ENCODE data around the gene FHAD1. TPM values are rescaled to one million over a fixed set of nuclear protein-coding genes. Genes with fewer than 3 reads are reported as not detected.
"Not testable (repeated sequence)": the region's sequence is repeated elsewhere in the genome, so short reads cannot be mapped to it uniquely, and the experiment has no call there.

Gene FHAD1
- total RNA-seq, 2 donors from 2014 or later: not detected

- H3K4me3 Mint-ChIP-seq: no peak overlapping the region
- no peaks in the 10 kb centered on the region for H3K9me3 ChIP-seq (ENCODE audit: control insufficient read depth, low read length, poor library complexity, severe bottlenecking)
- peaks cover 15% of the 10 kb centered on the region for H3K27me3 Mint-ChIP-seq
- no peak overlapping the region for H3K27ac Mint-ChIP-seq
- peak; percentile 48 for ATAC-seq
- H3K36me3 Mint-ChIP-seq (ENCODE audit: low read depth): peaks cover 3% of the 10 kb centered on the region
- peaks cover 8% of the 10 kb centered on the region for H3K4me1 Mint-ChIP-seq
- no peak for DNase-seq
Observed at GRCh38 chr1:15364740-15365139, 117.7 kb downstream of the FHAD1 start.

- ATAC-seq (no peak), DNase-seq (no peak)
- Mint-ChIP-seq H3K27ac (no peak overlapping the region), H3K36me3 (ENCODE audit: low read depth) (peaks cover 3% of the 10 kb centered on the region), H3K4me1 (peaks cover 8% of the 10 kb centered on the region), H3K4me3 (no peak overlapping the region), H3K27me3 (peaks cover 32% of the 10 kb centered on the region)
- no peaks in the 10 kb centered on the region for H3K9me3 ChIP-seq (ENCODE audit: control insufficient read depth, low read length, poor library complexity, severe bottlenecking)
Observed at GRCh38 chr1:15368888-15369287, 121.9 kb downstream of the FHAD1 start.

- ATAC-seq: no peak
- peaks cover 3% of the 10 kb centered on the region for H3K36me3 Mint-ChIP-seq (ENCODE audit: low read depth)
- no peak overlapping the region for H3K4me3 Mint-ChIP-seq
- peaks cover 28% of the 10 kb centered on the region for H3K27me3 Mint-ChIP-seq
- H3K4me1 Mint-ChIP-seq: peaks cover 3% of the 10 kb centered on the region
- H3K27ac Mint-ChIP-seq: no peak overlapping the region
- no peaks in the 10 kb centered on the region for H3K9me3 ChIP-seq (ENCODE audit: control insufficient read depth, low read length, poor library complexity, severe bottlenecking)
- no peak for DNase-seq
Observed at GRCh38 chr1:15370268-15370667, 123.2 kb downstream of the FHAD1 start.

GRCh38 chr1:15370781-15371520 lies 123.9 kb downstream of the FHAD1 start:
- Mint-ChIP-seq H3K4me3 (no peak overlapping the region), H3K27me3 (peaks cover 28% of the 10 kb centered on the region), H3K36me3 (ENCODE audit: low read depth) (peaks cover 3% of the 10 kb centered on the region), H3K4me1 (peaks cover 3% of the 10 kb centered on the region), H3K27ac (no peak overlapping the region)
- no peak for ATAC-seq
- no peaks in the 10 kb centered on the region for H3K9me3 ChIP-seq (ENCODE audit: control insufficient read depth, low read length, poor library complexity, severe bottlenecking)
- no peak for DNase-seq

GRCh38 chr1:15371610-15372545 lies 124.9 kb downstream of the FHAD1 start:
- Mint-ChIP-seq H3K4me3 (no peak overlapping the region), H3K4me1 (no peaks in the 10 kb centered on the region), H3K36me3 (ENCODE audit: low read depth) (no peaks in the 10 kb centered on the region), H3K27me3 (peaks cover 23% of the 10 kb centered on the region), H3K27ac (no peak overlapping the region)
- H3K9me3 ChIP-seq (ENCODE audit: control insufficient read depth, low read length, poor library complexity, severe bottlenecking): no peaks in the 10 kb centered on the region
- ATAC-seq (no peak), DNase-seq (no peak)

GRCh38 chr1:15378729-15379128 lies 131.7 kb downstream of the FHAD1 start:
- Mint-ChIP-seq H3K4me1 (peaks cover 2% of the 10 kb centered on the region), H3K4me3 (no peak overlapping the region), H3K27ac (no peak overlapping the region), H3K27me3 (peaks cover 41% of the 10 kb centered on the region), H3K36me3 (ENCODE audit: low read depth) (no peaks in the 10 kb centered on the region)
- DNase-seq: no peak
- ATAC-seq: no peak
- no peaks in the 10 kb centered on the region for H3K9me3 ChIP-seq (ENCODE audit: control insufficient read depth, low read length, poor library complexity, severe bottlenecking)

GRCh38 chr1:15379151-15379550 lies 132.1 kb downstream of the FHAD1 start:
- peaks cover 44% of the 10 kb centered on the region for H3K27me3 Mint-ChIP-seq
- H3K4me1 Mint-ChIP-seq, DNase-seq: not testable (repeated sequence)

GRCh38 chr1:15380601-15381508 lies 133.8 kb downstream of the FHAD1 start:
- no peak overlapping the region for H3K4me3 Mint-ChIP-seq
- no peaks in the 10 kb centered on the region for H3K9me3 ChIP-seq (ENCODE audit: control insufficient read depth, low read length, poor library complexity, severe bottlenecking)
- H3K36me3 Mint-ChIP-seq (ENCODE audit: low read depth): no peaks in the 10 kb centered on the region
- peaks cover 56% of the 10 kb centered on the region for H3K27me3 Mint-ChIP-seq
- ATAC-seq (no peak), DNase-seq (no peak)
- H3K27ac Mint-ChIP-seq: no peak overlapping the region
- H3K4me1 Mint-ChIP-seq: peaks cover 6% of the 10 kb centered on the region

More at GRCh38 chr1:15379151-15379550, 132.1 kb downstream of the FHAD1 start:
- not testable (repeated sequence) for ATAC-seq; H3K36me3 Mint-ChIP-seq (ENCODE audit: low read depth); H3K4me3 Mint-ChIP-seq; H3K9me3 ChIP-seq (ENCODE audit: control insufficient read depth, low read length, poor library complexity, severe bottlenecking); H3K27ac Mint-ChIP-seq

GRCh38 chr1:15381805-15382204 lies 134.8 kb downstream of the FHAD1 start:
- no peak for DNase-seq
- Mint-ChIP-seq H3K4me1 (peaks cover 6% of the 10 kb centered on the region), H3K27me3 (peaks cover 60% of the 10 kb centered on the region), H3K27ac (no peak overlapping the region), H3K4me3 (no peak overlapping the region), H3K36me3 (ENCODE audit: low read depth) (no peaks in the 10 kb centered on the region)
- no peak for ATAC-seq
- no peaks in the 10 kb centered on the region for H3K9me3 ChIP-seq (ENCODE audit: control insufficient read depth, low read length, poor library complexity, severe bottlenecking)

GRCh38 chr1:15382601-15383518 lies 135.8 kb downstream of the FHAD1 start:
- no peak overlapping the region for H3K4me3 Mint-ChIP-seq
- H3K4me1 Mint-ChIP-seq: peaks cover 6% of the 10 kb centered on the region
- ATAC-seq: no peak

GRCh38 chr1:15383810-15384209 lies 136.8 kb downstream of the FHAD1 start:
- Mint-ChIP-seq H3K27ac (no peak overlapping the region), H3K4me1 (peaks cover 6% of the 10 kb centered on the region), H3K4me3 (no peak overlapping the region)

More at GRCh38 chr1:15382601-15383518, 135.8 kb downstream of the FHAD1 start:
- H3K27ac Mint-ChIP-seq: no peak overlapping the region
- no peaks in the 10 kb centered on the region for H3K36me3 Mint-ChIP-seq (ENCODE audit: low read depth)
- DNase-seq: no peak
- no peaks in the 10 kb centered on the region for H3K9me3 ChIP-seq (ENCODE audit: control insufficient read depth, low read length, poor library complexity, severe bottlenecking)
- peaks cover 60% of the 10 kb centered on the region for H3K27me3 Mint-ChIP-seq

More at GRCh38 chr1:15383810-15384209, 136.8 kb downstream of the FHAD1 start:
- Mint-ChIP-seq H3K36me3 (ENCODE audit: low read depth) (no peaks in the 10 kb centered on the region), H3K27me3 (peaks cover 53% of the 10 kb centered on the region)
- no peak for ATAC-seq
- DNase-seq: no peak
- no peaks in the 10 kb centered on the region for H3K9me3 ChIP-seq (ENCODE audit: control insufficient read depth, low read length, poor library complexity, severe bottlenecking)
